NB4 (cell line): ENCODE measurements around the gene GABARAP.

Experiments
- DNase-seq: peaks from one replicate; pipeline ENCODE4 v3.0.0; 2010; ENCODE audit warnings: low read depth
- H3K4me3 ChIP-seq: one replicate; pipeline ENCODE4 v1.5.1; 2011; ENCODE audit warnings: mild to moderate bottlenecking, low read depth, low read length, moderate library complexity
- CTCF ChIP-seq: IDR thresholded peaks from one replicate; pipeline ENCODE4 v1.5.1; 2012; ENCODE audit warnings: low read depth, low read length
- MAX ChIP-seq: IDR thresholded peaks from 2 replicates; pipeline ENCODE4 v1.6.1; 2011; ENCODE audit warnings: low read depth, low read length
- MYC ChIP-seq: IDR thresholded peaks from 2 replicates; pipeline ENCODE4 v1.6.1; 2011; ENCODE audit warnings: low read depth, low read length
- POLR2A ChIP-seq: IDR thresholded peaks from 2 replicates; pipeline ENCODE4 v1.6.1; 2011; ENCODE audit warnings: mild to moderate bottlenecking; ENCODE audit not compliant: insufficient read length; ENCODE audit errors: extremely low read depth

GABARAP gene

GRCh38 chr17:7211491-7212273, 30.6 kb downstream of the GABARAP start:
- TF ChIP-seq MAX: no peak
- no peak for TF ChIP-seq MYC
- no peak for TF ChIP-seq CTCF
- no peak for DNase-seq
- no peak overlapping the region for H3K4me3 ChIP-seq

- no peak overlapping the region for H3K4me3 ChIP-seq
Measured at GRCh38 chr17:7208754-7209460, 33.3 kb downstream of the GABARAP start.

GRCh38 chr17:7208027-7208571, 34.1 kb downstream of the GABARAP start:
- no peak overlapping the region for H3K4me3 ChIP-seq
- no peak for DNase-seq
- TF ChIP-seq CTCF (no peak), MYC (no peak), POLR2A (no peak), MAX (no peak)

More at GRCh38 chr17:7208754-7209460, 33.3 kb downstream of the GABARAP start:
- no peak for TF ChIP-seq POLR2A
- no peak for TF ChIP-seq MAX
- no peak for TF ChIP-seq CTCF
- no peak for TF ChIP-seq MYC
- DNase-seq: no peak

- DNase-seq: no peak
- no peak for TF ChIP-seq POLR2A
- no peak for TF ChIP-seq MYC
- TF ChIP-seq MAX: no peak
- TF ChIP-seq CTCF: no peak
- H3K4me3 ChIP-seq: no peak overlapping the region
Measured at GRCh38 chr17:7207120-7208001, 34.9 kb downstream of the GABARAP start.

- no peak overlapping the region for H3K4me3 ChIP-seq
- no peak for TF ChIP-seq MYC
- no peak for TF ChIP-seq CTCF
- no peak for TF ChIP-seq MAX
- TF ChIP-seq POLR2A: no peak
- DNase-seq: no peak
Measured at GRCh38 chr17:7205561-7205960, 36.7 kb downstream of the GABARAP start.
